Activated CD8-positive, alpha-beta memory T cell treated with anti-CD3 and anti-CD28 coated beads, Interleukin-2, amount 10 ng/mL, durations not matched to agents 7 days and 5 days (primary cell): ENCODE results near the gene ATN1. TPM values are rescaled to one million over a fixed set of nuclear protein-coding genes. Genes with fewer than 3 reads are reported as not detected.
A peak's percentile ranks its signal among the peaks of the same experiment; 100 is the strongest.

Experiments used
- ATAC-seq: fragments of 150-1000 bp; cut with Tn5 transposase; one replicate; pipeline ENCODE4 v1.10.0; 2021; ENCODE audit warnings: moderate library complexity
- CTCF ChIA-PET: fragments of 350-600 bp; sonication (Branson Sonifier 250); formaldehyde crosslinking; loops from one replicate; lab custom pipeline; 2021; ENCODE audit warnings: antibody characterized with exemption; lab: Charles Lee
- DNase-seq: peaks from one replicate; pipeline ENCODE4 v3.0.0-alpha.2; 2020
- H3K27ac Mint-ChIP-seq: one replicate; pipeline ENCODE4 v1.8.0; 2021; ENCODE audit warnings: mild to moderate bottlenecking, mixed read lengths
- H3K27me3 Mint-ChIP-seq: one replicate; pipeline ENCODE4 v1.8.0; 2021; ENCODE audit warnings: mixed read lengths
- H3K36me3 Mint-ChIP-seq: one replicate; pipeline ENCODE4 v1.8.0; 2021; ENCODE audit warnings: mild to moderate bottlenecking, mixed read lengths
- H3K4me1 Mint-ChIP-seq: one replicate; pipeline ENCODE4 v1.8.0; 2021; ENCODE audit warnings: mixed read lengths
- H3K4me3 Mint-ChIP-seq: one replicate; pipeline ENCODE4 v1.8.0; 2021; ENCODE audit warnings: mild to moderate bottlenecking, moderate library complexity, mixed read lengths
- H3K9me3 Mint-ChIP-seq: one replicate; pipeline ENCODE4 v1.8.0; 2022; ENCODE audit warnings: low read depth, mixed read lengths
- total RNA-seq, 2 experiments: library from RNA; stranded (reverse); gene quantifications; one replicate each; pipeline ENCODE4 v1.2.3, GENCODE V29; 2021

Gene ATN1
- total RNA-seq, 2 experiments from 2014 or later = 38.3 to 40.1 TPM

GRCh38 chr12:6921996-6922946, 5.5 kb upstream of the ATN1 start:
- H3K27me3 Mint-ChIP-seq = no peaks in the 10 kb centered on the region
- peak overlapping the region; percentile 55 for H3K27ac Mint-ChIP-seq
- CTCF ChIA-PET = interaction anchor here (1.0 to 11.0 kb wide), 6 partner anchors 10 to 190 kb away, joined by 3 to 116 read pairs (median 4); no protein-coding TSS in a partner anchor
- peaks cover 54% of the 10 kb centered on the region for H3K4me1 Mint-ChIP-seq
- DNase-seq (no peak), ATAC-seq (no peak)
- H3K36me3 Mint-ChIP-seq = peaks cover 28% of the 10 kb centered on the region
- no peak overlapping the region for H3K4me3 Mint-ChIP-seq
- no peaks in the 10 kb centered on the region for H3K9me3 Mint-ChIP-seq

DNA sequence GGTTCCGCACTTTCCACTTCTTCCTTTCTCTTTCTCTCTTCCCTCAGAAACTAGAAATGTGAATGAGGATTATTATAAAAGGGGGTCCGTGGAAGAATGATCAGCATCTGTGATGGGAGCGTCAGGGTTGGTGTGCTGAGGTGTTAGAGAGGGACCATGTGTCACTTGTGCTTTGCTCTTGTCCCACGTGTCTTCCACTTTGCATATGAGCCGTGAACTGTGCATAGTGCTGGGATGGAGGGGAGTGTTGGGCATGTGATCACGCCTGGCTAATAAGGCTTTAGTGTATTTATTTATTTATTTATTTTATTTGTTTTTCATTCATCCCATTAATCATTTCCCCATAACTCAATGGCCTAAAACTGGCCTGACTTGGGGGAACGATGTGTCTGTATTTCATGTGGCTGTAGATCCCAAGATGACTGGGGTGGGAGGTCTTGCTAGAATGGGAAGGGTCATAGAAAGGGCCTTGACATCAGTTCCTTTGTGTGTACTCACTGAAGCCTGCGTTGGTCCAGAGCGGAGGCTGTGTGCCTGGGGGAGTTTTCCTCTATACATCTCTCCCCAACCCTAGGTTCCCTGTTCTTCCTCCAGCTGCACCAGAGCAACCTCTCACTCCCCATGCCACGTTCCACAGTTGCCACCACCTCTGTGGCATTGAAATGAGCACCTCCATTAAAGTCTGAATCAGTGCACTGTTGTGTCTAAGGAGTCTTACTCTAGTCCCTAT, 4.6 kb upstream of the ATN1 start:
- DNase-seq = no peak
- peaks cover 49% of the 10 kb centered on the region for H3K4me1 Mint-ChIP-seq
- H3K36me3 Mint-ChIP-seq = peaks cover 23% of the 10 kb centered on the region
- ATAC-seq = no peak
- H3K27ac Mint-ChIP-seq = peak overlapping the region; percentile 0
- no peaks in the 10 kb centered on the region for H3K9me3 Mint-ChIP-seq
- no peaks in the 10 kb centered on the region for H3K27me3 Mint-ChIP-seq
- no peak overlapping the region for H3K4me3 Mint-ChIP-seq
- CTCF ChIA-PET = interaction anchor here (0.6 to 11.0 kb wide), 13 partner anchors 8 to 223 kb away, joined by 3 to 116 read pairs (median 12); partner anchors contain the start of genes C12orf57, C1RL, ENO2 and LRRC23

DNA sequence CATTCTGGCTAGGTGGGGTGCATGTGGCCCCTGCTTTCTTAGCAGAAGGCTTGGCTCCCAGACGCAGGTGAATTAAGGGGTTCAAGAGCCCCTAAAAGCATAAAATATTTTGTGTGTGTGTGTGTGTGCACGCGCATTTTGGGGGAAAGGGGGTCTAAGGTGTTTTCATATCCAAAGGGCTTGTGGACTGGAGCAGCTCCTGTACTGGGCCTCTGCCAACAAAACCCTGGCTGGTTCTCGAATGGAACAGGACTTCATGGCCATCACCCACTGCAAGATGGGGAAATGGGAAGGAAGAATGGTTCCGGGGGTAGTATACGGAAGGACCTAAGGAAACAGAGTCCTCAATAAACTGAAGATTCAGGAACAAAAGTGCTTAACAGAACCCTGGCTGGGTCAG, 3.9 kb upstream of the ATN1 start:
- CTCF ChIA-PET = interaction anchor here (0.6 to 11.0 kb wide), 17 partner anchors 9 to 222 kb away, joined by 3 to 116 read pairs (median 5); partner anchors contain the start of genes C12orf57, C1RL, ENO2 and LRRC23
- Mint-ChIP-seq H3K4me1 (peaks cover 54% of the 10 kb centered on the region), H3K36me3 (peaks cover 25% of the 10 kb centered on the region), H3K4me3 (no peak overlapping the region), H3K9me3 (no peaks in the 10 kb centered on the region), H3K27me3 (no peaks in the 10 kb centered on the region), H3K27ac (peak overlapping the region; percentile 77)
- ATAC-seq (no peak), DNase-seq (no peak)

DNA sequence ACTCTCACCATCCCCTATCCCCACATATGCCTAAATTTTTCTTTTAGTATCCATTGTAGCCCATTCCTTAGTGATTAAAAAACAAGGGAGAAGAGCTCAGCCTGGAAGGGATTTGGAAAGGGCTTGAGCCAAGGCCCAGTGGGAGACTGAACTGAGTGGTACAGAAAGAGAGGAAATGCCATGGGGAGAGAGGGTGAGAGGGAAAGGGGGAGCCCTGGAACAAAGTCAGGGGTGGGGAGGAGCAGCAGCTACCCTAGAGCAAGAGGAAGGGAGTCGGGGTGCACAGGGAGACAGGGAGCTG, 2.6 kb upstream of the ATN1 start:
- CTCF ChIA-PET = interaction anchor here (0.7 to 11.0 kb wide), 16 partner anchors 10 to 219 kb away, joined by 3 to 116 read pairs (median 8); partner anchors contain the start of genes C12orf57, C1RL, ENO2 and LRRC23
- DNase-seq (no peak), ATAC-seq (no peak)
- H3K4me1 Mint-ChIP-seq = peaks cover 54% of the 10 kb centered on the region
- peaks cover 14% of the 10 kb centered on the region for H3K36me3 Mint-ChIP-seq
- no peak overlapping the region for H3K27ac Mint-ChIP-seq
- no peaks in the 10 kb centered on the region for H3K9me3 Mint-ChIP-seq
- no peak overlapping the region for H3K4me3 Mint-ChIP-seq
- no peaks in the 10 kb centered on the region for H3K27me3 Mint-ChIP-seq

DNA sequence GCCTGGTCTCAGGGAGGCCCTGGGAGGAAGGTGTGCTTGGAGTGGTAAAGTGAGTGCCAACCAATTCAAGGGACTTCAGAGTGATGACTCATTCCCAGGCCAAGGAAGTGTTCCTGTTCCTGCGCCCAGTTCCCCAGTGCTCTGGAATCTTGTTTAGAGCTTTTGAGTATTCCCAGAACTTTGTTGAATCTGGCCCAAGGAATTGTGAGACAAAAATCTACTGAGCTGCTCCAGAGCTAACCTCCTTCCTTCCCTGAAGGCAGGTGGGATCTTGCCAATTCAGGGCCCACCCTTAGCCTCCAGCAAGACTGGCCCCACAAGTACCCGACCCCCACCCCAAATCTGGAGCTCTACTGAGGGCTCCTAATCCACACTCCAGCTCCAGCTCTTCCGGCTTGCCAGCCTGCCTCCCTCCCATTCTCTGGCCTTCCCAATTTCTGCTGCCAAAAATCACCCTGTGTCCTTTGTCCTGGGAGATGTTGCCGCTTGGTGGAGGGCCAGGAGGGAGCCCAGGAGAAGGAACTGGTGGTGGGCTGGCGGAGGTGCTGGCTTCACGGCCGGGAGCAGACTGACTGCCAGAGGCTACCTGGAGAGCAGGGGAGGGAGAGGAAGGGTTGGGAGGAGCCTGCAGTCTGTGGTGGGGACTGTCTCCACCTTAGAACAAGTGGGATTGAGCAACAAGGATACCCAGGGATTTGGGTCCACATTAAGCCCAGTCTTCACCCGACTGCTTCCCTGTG, 2.0 kb upstream of the ATN1 start:
- peaks cover 57% of the 10 kb centered on the region for H3K4me1 Mint-ChIP-seq

GRCh38 chr12:6928022-6928702, 403 bp downstream of the ATN1 start:
- Mint-ChIP-seq H3K27me3 (no peaks in the 10 kb centered on the region), H3K36me3 (peaks cover 3% of the 10 kb centered on the region), H3K27ac (peak overlapping the region; percentile 75), H3K9me3 (no peaks in the 10 kb centered on the region), H3K4me1 (peaks cover 60% of the 10 kb centered on the region), H3K4me3 (peak overlapping the region; percentile 78)
- CTCF ChIA-PET = interaction anchor here (1.0 to 11.0 kb wide), 7 partner anchors 9 to 39 kb away, joined by 3 to 116 read pairs (median 7); partner anchors contain the start of genes C12orf57, LRRC23, PTPN6 and RNU7-1
- peak; percentile 43 for ATAC-seq
- DNase-seq = no peak

More for the DNA sequence above, 2.0 kb upstream of the ATN1 start:
- Mint-ChIP-seq H3K27me3 (no peaks in the 10 kb centered on the region), H3K27ac (no peak overlapping the region), H3K36me3 (peaks cover 14% of the 10 kb centered on the region), H3K9me3 (no peaks in the 10 kb centered on the region), H3K4me3 (peak overlapping the region; percentile 36)
- CTCF ChIA-PET = interaction anchor here (0.7 to 11.0 kb wide), 16 partner anchors 11 to 187 kb away, joined by 3 to 116 read pairs (median 8); partner anchors contain the start of genes C12orf57, C1RL, ENO2 and LRRC23
- DNase-seq = no peak
- ATAC-seq = no peak

GRCh38 chr12:6928703-6929407, 1.1 kb downstream of the ATN1 start:
- H3K9me3 Mint-ChIP-seq = no peaks in the 10 kb centered on the region
- H3K27me3 Mint-ChIP-seq = no peaks in the 10 kb centered on the region
- H3K27ac Mint-ChIP-seq = peak overlapping the region; percentile 75
- peak overlapping the region; percentile 78 for H3K4me3 Mint-ChIP-seq
- H3K36me3 Mint-ChIP-seq = peaks cover 3% of the 10 kb centered on the region
- no peak for ATAC-seq
- DNase-seq = no peak
- peaks cover 62% of the 10 kb centered on the region for H3K4me1 Mint-ChIP-seq
- CTCF ChIA-PET = interaction anchor here (1.0 to 11.0 kb wide), 7 partner anchors 9 to 38 kb away, joined by 3 to 116 read pairs (median 5); partner anchors contain the start of genes C12orf57, ENO2, PTPN6 and RNU7-1

GRCh38 chr12:6929466-6930452, 2.0 kb downstream of the ATN1 start:
- Mint-ChIP-seq H3K4me3 (peak overlapping the region; percentile 78), H3K36me3 (peaks cover 8% of the 10 kb centered on the region), H3K4me1 (peaks cover 60% of the 10 kb centered on the region), H3K9me3 (no peaks in the 10 kb centered on the region), H3K27me3 (no peaks in the 10 kb centered on the region), H3K27ac (peak overlapping the region; percentile 63)
- DNase-seq = no peak
- ATAC-seq = no peak
- CTCF ChIA-PET = interaction anchor here (0.9 to 11.0 kb wide), 8 partner anchors 8 to 38 kb away, joined by 3 to 116 read pairs (median 4); partner anchors contain the start of genes C12orf57, ENO2, PTPN6 and RNU7-1

- no peaks in the 10 kb centered on the region for H3K27me3 Mint-ChIP-seq
- CTCF ChIA-PET = interaction anchor here (1.0 to 2.9 kb wide), 5 partner anchors 11 to 60 kb away, joined by 3 to 15 read pairs (median 4); partner anchors contain the start of gene SPSB2
- peaks cover 25% of the 10 kb centered on the region for H3K36me3 Mint-ChIP-seq
- peaks cover 62% of the 10 kb centered on the region for H3K4me1 Mint-ChIP-seq
- peak overlapping the region; percentile 81 for H3K27ac Mint-ChIP-seq
- H3K4me3 Mint-ChIP-seq = no peak overlapping the region
- ATAC-seq (no peak), DNase-seq (no peak)
- no peaks in the 10 kb centered on the region for H3K9me3 Mint-ChIP-seq
Measured at GRCh38 chr12:6932766-6933165, 5.0 kb downstream of the ATN1 start.

DNA sequence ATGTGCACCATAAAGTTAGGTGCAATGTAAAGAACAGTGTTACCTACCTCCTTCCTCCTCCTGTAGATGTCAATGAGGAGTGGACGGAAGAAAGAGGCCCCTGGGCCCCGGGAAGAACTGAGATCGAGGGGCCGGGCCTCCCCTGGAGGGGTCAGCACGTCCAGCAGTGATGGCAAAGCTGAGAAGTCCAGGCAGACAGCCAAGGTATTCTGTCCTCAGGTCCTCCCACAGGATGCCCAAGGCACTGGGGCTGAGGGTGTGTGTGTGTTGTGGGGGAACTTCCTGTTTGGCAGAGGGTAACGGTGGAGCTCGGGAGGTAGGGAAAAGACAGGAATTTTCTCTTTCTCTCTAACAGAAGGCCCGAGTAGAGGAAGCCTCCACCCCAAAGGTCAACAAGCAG, 6.4 kb downstream of the ATN1 start:
- no peaks in the 10 kb centered on the region for H3K9me3 Mint-ChIP-seq
- no peak for ATAC-seq
- no peaks in the 10 kb centered on the region for H3K27me3 Mint-ChIP-seq
- H3K27ac Mint-ChIP-seq = peak overlapping the region; percentile 96
- CTCF ChIA-PET = interaction anchor here (1.0 to 7.7 kb wide), 9 partner anchors 10 to 65 kb away, joined by 3 to 116 read pairs (median 4); partner anchors contain the start of genes ATN1, C12orf57, ENO2 and RNU7-1
- H3K36me3 Mint-ChIP-seq = peaks cover 23% of the 10 kb centered on the region
- DNase-seq = no peak
- peaks cover 62% of the 10 kb centered on the region for H3K4me1 Mint-ChIP-seq
- no peak overlapping the region for H3K4me3 Mint-ChIP-seq
